DMS79 (cell line): ENCODE measurements around the gene POTEC.
"Not testable (repeated sequence)": the region's sequence is repeated elsewhere in the genome, so short reads cannot be mapped to it uniquely, and the experiment has no call there.

Experiments used
- DNase-seq: peaks from one replicate; lab custom pipeline; 2025; lab: John Stamatoyannopoulos, UW

The POTEC gene

DNA sequence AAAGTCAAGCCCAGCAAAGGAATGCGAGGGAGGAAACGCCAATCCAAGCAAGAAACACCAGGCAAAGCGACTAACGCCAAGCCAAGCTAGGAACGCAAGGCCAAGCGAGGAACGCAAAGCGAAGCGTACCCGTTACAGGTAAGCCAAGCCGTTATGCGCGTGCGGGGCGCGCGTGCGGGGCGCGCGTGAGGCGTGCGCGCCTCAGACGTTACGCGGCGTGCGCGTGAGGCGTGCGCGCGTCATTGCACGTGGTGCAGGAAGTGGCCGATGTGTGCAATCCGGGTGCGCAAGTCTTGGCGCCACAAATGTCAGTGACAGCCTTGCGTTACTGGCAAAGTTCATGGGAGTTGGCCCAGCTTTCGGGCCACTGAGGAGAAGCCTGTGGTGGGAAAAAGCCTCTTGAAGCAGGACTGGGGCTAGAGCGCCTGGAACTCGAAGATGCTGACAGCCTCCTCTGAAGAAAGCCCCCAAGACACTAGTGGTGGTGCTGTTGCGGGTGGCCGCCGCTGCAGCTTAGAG, at the start of gene POTEC:
Gene POTEC, minus strand, starts transcription at position 155 of the 519 bp plus-strand sequence. CDS start 454 bp downstream, outside the sequence.
- not testable (repeated sequence) for DNase-seq

DNA sequence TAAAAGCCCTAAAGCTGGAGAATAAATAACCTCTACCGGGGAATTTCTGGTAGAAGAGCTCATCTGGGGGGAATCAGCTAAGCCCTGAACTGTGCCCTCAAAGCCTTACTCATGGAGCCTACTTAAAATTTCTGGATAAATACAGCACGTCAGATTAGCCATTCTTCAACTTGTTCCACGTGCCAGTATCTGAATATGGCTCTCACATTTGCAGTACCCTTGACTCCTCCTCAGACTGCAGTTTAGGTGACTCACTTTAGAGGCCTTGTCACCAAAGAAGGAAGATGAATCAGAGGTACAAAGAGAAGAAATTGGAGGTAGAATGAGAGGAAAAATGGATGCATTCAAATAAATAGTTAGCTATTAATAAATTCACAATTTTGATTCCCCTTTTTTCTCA, 34.6 kb upstream of the POTEC start:
- DNase-seq: no peak

DNA sequence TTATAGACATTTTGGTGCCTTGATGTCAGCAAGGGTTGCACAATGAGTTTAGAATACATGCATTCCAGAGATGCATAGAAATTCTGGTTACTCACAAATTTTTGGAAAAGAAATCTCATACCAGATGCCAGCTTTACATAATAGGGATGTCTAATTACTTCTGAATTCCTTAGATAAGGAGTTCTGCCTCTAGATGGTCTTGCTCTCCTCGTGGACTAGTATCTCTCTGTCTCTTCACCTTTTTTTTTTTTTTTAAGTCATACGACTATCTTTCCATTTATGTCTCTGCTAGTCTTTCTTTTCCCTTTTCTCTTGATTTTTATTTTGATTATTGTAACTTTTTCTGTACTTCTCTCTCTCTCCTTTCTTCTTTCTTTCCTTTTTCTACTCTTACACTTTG, 16.1 kb upstream of the POTEC start:
- DNase-seq: not testable (repeated sequence)

DNA sequence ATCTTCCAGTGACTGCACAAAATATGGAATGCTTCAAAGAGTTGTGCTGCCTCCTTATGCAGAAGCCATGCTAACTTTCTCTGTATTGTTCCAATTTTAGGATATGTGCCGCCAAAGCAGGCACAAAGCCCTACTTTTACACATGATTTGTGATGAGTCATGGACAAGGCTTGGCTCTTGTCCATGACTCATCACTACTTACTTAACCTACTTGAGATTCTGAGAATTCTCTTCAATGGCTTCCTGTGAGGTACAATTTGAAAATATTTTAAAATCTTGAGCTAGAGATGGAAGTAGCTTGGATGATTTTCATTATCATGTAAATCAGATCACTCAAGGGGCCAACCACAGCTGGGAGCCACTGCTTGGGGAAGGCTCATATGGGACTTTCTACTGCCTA, 11.7 kb downstream of the POTEC start:
- not testable (repeated sequence) for DNase-seq

DNA sequence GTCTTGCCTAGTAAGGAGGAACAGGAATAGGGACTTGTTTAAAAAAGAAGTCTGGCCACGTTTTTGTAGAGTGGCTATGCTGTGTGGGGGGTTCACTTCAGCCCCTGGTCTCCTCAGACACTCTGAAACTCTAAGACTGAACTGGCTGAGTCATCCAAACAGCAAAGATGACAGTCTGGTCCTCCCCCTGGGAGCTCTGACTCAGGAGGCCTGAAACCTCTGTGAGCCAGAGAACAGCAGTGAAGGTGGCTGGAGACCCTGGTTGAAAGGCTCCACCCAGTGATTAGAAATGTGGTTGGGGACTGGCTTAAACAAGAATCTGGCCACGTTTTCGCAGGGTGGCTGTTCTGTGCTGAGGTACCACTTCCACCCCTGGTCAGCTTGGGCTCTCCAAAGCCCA, 32.7 kb downstream of the POTEC start:
- DNase-seq: not testable (repeated sequence)

DNA sequence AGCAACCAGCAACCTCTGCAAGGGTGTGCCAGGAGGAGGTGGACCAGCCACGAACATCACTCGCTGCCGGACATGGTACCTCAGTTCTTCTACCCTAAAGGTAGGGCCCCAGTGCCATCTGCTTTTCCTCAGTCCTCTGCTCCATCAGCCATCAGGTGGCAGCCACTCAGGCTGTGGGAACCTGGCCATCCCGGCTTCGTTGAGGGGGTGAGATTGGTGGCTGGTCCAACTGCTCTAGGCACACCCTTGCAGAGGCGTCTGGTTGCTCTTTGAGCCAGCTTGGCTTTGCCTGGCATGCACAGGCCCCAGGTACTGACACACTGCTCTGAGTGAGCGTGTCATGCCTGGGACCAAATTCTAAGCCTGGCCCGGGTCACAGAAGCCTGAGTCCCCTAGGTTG, 39.7 kb downstream of the POTEC start:
- not testable (repeated sequence) for DNase-seq

DNA sequence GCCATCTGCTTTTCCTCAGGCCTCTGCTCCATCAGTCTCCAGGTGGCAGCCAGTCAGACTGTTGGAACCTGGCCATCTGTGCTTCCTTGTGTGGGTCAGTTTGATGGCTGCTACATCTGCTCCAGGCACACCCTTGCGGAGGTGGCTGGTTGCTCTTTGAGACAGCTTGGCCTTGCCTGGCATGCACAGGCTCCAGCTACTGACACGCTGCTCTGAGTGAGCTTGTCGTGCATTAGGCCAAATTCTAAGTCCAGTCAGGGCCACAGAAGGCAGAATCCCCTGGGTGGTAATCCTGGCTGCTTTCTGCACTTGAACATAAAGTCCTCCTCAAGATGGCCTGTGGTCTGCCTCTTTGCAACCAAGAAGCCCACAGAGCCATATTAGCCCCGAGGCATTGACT, 41.5 kb downstream of the POTEC start:
- DNase-seq: not testable (repeated sequence)

DNA sequence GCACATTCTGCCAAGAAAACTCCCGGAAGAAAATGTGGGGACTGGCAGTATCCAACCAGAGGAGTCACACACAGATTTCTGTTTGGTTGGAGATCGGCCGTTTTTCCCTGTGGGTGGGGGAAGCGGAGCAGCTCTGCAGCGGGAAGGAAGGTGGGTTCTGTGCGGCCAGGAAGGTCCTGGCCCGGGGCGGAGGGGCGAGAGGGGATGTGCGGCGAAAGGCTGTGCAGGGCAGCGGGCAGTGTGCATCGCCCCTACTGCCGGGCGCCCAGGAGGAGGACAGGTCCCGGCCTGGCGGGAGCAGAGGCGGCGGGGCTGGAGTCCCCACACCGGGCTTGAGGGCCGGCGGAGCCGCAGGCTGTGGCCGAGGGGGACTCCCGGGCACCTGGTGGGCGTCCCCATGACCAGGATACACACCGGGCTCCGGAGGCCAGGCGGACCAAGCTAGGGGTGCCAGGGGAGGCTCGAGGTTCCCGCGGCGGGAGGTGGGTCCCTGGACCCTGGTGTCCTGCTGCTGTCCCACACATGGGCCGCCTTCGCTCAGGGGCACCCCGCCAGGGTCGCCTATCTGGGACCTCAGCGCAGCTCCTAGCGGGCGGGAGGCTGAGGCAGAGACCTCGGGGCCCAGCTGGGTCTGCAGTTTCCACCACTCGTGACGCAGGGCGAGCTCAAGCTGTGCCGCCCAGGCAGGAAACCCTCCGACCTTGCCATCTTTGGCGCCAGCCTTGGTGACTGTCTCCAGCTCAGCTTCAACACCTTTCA, 54.0 kb downstream of the POTEC start:
- DNase-seq: not testable (repeated sequence)

DNA sequence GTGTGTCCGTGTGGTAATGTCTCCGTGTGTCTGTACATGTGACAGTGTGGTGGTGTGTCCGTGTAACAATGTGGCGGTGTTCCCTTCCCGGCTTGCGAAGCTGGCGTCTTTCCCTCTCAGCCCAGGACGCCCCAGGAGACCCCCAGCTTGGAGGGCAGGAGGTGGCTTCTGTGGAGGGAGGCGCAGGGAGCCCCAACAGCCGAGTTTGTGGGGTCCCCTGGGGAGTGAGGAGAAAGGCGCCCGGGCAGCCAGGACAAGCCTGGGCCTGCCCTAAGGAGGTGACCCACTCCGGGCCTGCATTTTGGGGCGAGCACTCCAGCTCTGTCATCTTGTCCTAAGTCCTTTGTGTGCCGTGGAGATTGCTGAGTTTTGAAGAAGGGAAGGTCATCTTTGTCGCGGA, 54.6 kb downstream of the POTEC start:
- DNase-seq: not testable (repeated sequence)

DNA sequence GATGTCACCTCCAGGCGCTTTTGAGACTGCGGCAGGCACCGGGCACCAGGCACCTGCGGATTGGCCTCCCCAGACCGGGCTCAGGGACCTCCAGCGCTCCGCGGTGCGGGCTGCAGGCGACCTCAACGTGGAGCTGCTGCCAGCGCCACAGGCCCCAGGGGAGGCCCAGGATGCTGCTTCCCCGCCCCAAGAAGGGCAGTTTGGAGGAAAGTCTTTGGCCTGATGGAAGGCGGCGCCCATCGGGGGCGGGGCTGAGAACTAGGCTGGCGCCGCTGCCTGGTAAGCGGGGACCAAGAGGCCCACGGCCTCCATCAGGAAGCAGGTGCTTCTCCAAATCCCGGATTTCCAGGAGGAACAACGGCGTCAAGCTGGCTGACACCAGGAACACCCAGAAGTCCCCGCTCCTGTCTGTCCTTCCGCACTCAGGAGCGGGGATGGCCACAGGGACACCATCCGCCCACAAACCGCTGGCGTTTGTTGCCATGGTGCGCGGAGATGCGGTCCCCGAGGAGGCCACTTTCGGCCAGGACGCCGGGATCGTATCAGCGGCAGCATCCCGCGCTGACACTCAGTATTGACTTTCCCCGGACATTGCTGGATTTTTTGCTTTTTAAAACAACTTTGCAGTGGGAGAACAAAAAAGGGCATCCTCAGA, 56.3 kb downstream of the POTEC start:
- not testable (repeated sequence) for DNase-seq

DNA sequence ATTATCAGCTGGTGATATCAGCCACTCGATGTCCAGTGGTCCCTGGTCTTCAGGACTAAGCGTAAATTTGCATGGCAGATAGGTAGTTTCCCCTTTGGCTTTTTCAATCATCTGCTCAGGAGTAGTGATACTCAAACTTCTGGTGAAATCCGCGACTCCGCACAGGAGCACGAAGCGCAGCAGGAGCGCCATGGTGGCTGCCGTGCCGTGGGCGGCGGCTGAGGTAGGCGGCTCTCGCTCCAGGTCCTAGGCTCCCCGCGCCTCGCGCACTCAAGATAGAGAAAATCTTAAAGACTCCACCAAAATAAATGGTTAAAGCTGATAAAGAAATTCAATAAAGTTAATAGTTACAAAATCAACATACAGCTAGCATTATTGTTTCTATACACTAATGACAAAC, 64.3 kb downstream of the POTEC start:
- not testable (repeated sequence) for DNase-seq

DNA sequence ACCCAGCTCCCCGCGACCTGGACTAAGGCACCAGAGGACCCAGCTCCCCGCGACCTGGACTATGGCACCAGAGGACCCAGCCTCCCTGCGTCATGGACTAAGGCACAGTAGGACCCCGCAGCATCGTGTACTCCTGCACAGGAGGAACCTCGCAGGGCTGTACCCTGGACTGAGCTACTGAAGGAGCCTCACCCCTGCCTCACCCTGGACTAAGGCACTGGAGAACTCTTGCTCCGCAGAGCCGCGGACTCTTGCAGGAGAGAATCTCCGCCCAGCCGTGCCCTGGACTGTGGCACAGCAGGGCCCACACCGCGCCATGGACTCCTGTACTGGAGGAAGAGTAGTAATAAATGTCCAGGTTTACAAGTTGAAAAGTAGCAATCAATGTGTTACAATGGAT, 67.9 kb downstream of the POTEC start:
- not testable (repeated sequence) for DNase-seq

DNA sequence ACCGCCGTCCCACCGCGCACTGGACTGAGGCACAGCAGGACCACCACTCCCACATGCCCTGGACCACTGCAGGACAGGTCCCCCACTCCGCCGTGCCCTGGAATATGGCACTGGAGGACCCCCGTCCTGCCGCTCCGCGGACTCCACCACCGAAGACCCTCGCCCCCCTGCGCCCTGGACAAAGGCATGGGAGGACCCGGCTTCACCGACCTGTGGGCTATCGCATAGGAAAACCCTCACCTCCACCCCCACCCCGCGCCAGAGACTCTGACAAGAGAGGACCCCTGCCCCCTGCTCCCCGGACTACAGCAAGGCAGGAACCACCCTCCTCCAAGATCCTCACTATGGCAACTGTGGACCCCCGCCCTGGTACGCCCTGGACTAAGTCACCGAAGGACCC, 68.6 kb downstream of the POTEC start:
- DNase-seq: not testable (repeated sequence)

DNA sequence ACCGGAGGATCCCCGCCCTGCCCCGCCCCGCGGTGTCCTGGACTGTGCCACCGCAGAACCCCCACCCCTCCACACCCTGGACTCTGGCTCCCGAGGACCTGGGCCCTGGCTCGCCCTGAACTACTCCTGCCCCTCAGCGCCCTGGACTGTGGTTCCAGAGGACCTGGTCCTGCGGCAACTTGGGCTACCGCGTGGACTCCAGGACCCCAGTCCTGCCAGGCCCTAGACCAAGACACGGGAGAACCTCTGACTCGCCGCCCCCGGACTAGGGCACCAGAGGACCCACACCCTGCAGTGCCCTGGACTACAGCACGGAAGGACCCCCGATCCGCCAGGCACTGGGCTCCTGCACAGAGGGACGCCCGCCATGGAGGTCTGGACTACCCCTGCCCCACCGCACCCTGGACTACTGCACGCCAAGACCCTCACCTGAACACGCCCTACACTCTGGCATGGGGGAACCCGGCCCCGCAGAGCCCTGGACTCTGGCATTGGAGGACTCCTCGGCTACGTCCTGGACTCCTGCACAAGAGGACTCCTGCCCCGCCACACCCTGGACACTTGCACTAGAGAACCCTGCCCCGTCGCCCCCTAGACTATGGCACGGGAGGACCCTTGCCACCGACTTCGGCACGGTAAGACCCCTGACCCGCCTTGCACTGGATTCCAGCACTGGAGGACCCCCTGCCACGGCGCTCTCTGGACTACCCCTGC, 69.2 kb downstream of the POTEC start:
- DNase-seq: not testable (repeated sequence)

DNA sequence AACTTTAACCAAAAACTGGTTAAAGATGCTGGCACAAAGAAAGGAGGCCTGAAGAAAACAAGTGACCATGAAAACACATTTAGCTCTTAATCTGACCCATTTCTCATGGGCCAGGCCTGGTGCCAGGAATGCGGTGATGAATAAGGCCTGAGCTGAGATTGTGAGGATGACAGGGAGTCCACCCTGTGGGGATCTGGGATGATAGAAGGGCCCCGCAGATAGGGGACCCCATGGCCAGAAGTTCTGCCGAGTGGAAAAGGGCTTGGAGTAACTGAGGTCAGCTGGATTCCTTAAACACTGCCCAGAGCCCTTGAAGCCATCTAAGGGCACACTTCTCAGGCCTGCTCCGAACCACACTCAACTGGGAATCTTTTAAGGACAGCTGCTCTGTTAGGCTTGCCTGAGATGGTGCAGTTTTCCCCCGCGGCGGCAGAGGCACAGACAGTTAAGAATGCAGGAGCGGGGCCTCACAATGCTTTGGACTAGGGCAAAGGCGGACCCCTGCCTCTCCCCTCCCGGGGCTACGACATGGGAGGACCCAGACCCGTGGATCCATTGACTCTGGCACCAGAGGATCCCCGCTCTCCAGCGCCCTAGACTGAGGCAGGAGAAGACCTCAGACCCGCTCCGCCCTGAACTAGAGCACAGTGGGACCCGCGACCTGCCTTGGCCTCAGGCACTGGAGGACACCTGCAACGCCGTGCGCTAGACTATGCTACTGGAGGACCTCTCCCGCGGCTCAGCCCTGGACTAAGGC, 70.0 kb downstream of the POTEC start:
- not testable (repeated sequence) for DNase-seq

DNA sequence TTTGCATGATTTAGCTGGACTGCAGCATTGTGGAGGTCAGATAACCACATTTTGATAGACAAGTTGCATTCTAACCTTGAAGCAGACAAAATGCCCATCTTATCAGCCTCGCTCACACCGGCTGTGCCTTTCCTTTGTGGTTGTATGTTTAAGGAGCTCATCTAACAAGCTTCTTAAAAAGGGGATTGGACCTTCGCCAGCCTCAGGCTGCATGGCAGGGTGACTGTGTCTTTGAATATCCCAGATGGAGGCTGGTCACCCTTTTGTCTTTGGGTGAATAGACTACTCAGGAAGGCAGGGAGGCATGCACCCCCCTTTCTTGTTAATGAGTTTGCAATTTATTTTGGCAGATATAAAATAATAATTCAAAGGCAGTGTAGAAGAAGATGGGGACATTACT, 72.1 kb downstream of the POTEC start:
- not testable (repeated sequence) for DNase-seq

DNA sequence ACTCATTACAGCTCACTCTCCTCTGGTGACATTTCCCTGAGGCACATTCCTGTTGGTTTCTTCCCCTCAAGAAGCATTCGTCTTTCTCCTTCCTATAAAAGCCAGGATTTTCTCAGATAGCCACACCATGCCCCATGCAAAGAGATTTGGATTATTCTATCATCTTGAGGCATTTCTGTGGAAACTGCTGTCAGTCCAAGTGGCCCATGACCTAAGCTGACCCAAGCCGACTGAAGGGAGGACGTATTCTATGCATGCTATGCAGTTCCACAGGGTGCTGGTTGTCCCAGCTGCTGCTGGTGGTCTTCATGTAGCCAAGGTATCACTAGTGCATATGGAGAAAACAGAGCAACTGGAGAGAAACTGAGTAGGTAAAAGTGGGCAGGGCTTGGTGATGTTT, 73.0 kb downstream of the POTEC start:
- not testable (repeated sequence) for DNase-seq

DNA sequence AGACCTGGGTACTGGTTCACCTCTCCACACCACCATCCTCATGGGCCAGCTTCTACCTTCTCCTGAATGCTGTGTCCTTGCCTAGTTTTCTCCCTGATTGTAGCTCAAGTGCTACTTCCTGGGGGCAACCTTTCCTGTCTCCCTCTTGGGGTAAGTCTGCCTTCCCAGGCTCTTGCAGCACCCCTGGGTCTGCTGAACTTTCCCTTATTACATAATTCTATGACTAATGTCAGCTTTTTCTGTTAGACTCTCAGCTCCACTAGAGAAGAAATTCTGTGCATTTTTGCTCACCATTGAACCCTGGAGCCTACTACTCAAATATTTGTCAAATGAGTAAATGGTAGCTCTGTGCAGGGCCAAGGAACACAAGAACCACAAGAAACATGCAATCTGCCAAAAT, 73.4 kb downstream of the POTEC start:
- not testable (repeated sequence) for DNase-seq

DNA sequence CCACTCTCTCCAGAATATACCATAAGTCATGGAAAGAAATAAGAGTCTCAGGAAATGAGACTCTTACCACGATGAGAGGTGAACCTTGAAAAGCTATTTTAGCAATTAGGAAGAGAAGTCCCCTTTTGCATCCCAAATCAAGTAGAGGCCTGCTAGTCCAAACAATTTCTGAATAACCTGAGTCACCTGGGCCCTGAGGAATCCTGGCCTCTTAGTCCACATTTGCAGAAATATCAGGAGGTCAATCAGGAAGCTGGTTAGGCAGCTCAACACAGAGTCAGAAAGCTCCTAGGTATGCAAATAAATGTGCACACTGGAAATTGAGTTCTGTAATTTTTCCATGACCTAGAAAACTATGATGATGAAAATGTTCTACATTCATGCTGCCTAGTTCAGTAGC, 77.4 kb downstream of the POTEC start:
- DNase-seq: not testable (repeated sequence)
